Measurements from ENCODE around the gene E2F2.
A peak's percentile ranks its signal among the peaks of the same experiment; 100 is the strongest.

Gene E2F2

GRCh38 chr1:23530747-23531561 lies at the start of gene E2F2:
Gene E2F2 (minus strand): TSS chr1:23531233. CDS start chr1:23530793, 440 bp downstream.
- DNase-seq, result peak; percentile 62

GRCh38 chr1:23578997-23579363 lies 47.9 kb upstream of the E2F2 start:
- no peak for DNase-seq

- DNase-seq, result no peak
These were observed 47.4 kb upstream of the E2F2 start for GRCh38 chr1:23578311-23578996.

GRCh38 chr1:23577056-23578004 lies 46.3 kb upstream of the E2F2 start:
- DNase-seq, result no peak

- no peak for DNase-seq
These were observed 45.5 kb upstream of the E2F2 start for GRCh38 chr1:23576338-23577055.

- no peak for DNase-seq
These were observed 44.3 kb upstream of the E2F2 start for GRCh38 chr1:23575226-23575810.

- no peak for DNase-seq
These were observed 43.3 kb upstream of the E2F2 start for GRCh38 chr1:23574265-23574754.

- DNase-seq, result no peak
These were observed 42.6 kb upstream of the E2F2 start for GRCh38 chr1:23573574-23574182.

GRCh38 chr1:23571465-23571864 lies 40.4 kb upstream of the E2F2 start:
- DNase-seq, result no peak

- DNase-seq, result no peak
These were observed 39.1 kb upstream of the E2F2 start for GRCh38 chr1:23570001-23570691.

GRCh38 chr1:23568608-23569383 lies 37.8 kb upstream of the E2F2 start:
- DNase-seq, result no peak

GRCh38 chr1:23567996-23568607 lies 37.1 kb upstream of the E2F2 start:
- DNase-seq, result no peak

- DNase-seq, result no peak
These were observed 36.6 kb upstream of the E2F2 start for GRCh38 chr1:23567629-23567995.

GRCh38 chr1:23566304-23566703 lies 35.3 kb upstream of the E2F2 start:
- no peak for DNase-seq

GRCh38 chr1:23565776-23566175 lies 34.7 kb upstream of the E2F2 start:
- DNase-seq, result no peak

GRCh38 chr1:23564529-23565122 lies 33.6 kb upstream of the E2F2 start:
- no peak for DNase-seq

GRCh38 chr1:23563755-23564374 lies 32.8 kb upstream of the E2F2 start:
- DNase-seq, result no peak

GRCh38 chr1:23563003-23563402 lies 32.0 kb upstream of the E2F2 start:
- no peak for DNase-seq
